Measurements from ENCODE around the gene AOPEP. TPM values are rescaled to one million over a fixed set of nuclear protein-coding genes. Genes with fewer than 3 reads are reported as not detected.

Gene AOPEP
- total and polyA plus RNA-seq, 9 of the 15 experiments (the other 6 are each of a cell fraction or from before 2014, with no cell fraction given), result 4.5 to 19.3 (median 13.5) TPM

DNA sequence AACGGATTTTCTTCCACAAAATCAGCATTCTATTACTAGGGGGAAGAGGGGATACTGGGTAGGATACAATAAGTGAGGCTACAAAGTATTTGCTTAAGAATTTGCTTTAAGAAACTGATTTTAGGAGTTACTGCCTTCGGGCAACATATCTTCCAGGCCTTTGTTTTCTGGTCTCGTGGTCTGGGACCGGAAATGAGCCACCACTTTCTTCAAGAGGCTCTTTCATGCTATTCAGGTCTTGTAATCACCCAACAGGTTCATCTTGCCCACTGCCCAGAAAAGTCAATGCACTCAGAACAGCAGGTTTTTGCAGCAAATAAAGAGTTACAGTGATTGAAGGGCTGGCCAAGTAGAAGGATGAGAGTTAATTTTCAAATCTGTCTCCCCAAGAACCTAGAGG, 6.6 kb upstream of the AOPEP start:
- ChIA-PET CTCF (ENCODE audit: low intra/inter-chr PET ratio) (no interaction called here), POLR2A (interaction anchor here (0.7 kb wide), 1 partner anchor 181 kb away, joined by 3 read pairs; no protein-coding TSS in a partner anchor)
- intact Hi-C loops (cut with micrococcal nuclease), result no loop called here
- Histone ChIP-seq H3K9me3 (replicated peaks; ENCODE audit: control insufficient read depth, insufficient read depth, low read depth, low read length) (peaks cover 7% of the 10 kb centered on the region), H3K4me2 (ENCODE audit: insufficient read depth, low read length) (no peak overlapping the region), H3K36me3 (ENCODE audit: control insufficient read depth, insufficient read depth, low read length) (no peaks in the 10 kb centered on the region), H3K79me2 (ENCODE audit: control insufficient read depth, insufficient read depth, low read length) (no peaks in the 10 kb centered on the region), H2AFZ (ENCODE audit: low read depth, low read length) (0 out of 2 replicates have a peak overlapping the region, but pooled peaks have one; percentile 19), H3K4me1 (replicated peaks in 1 of 2; ENCODE audit: control insufficient read depth in 2 of 2, insufficient read depth in 2 of 2, low read length in 2 of 2) (no peaks in the 10 kb centered on the region; a peak in 1 of 5 replicates), H3K9ac (ENCODE audit: insufficient read depth in 1 of 2, low read depth in 2 of 2, low read length in 2 of 2) (no peak overlapping the region), H3K9me1 (ENCODE audit: control insufficient read depth, insufficient read depth, low read length) (no peaks in the 10 kb centered on the region), H3K27me3 (ENCODE audit: control insufficient read depth in 2 of 2, insufficient read depth in 2 of 2, low read length in 2 of 2) (peaks cover 3 to 12% of the 10 kb centered on the region in 2 experiments; a peak in 2 of 5 replicates), H3K4me3 (no peak overlapping the region), H4K20me1 (replicated peaks; ENCODE audit: control insufficient read depth, insufficient read depth, low read length) (no peaks in the 10 kb centered on the region), H3K27ac (ENCODE audit: extremely low read depth, low read depth, low read length) (no peak overlapping the region)
- DNase-seq (ENCODE audit: extremely low read depth in 1 of 4, low spot score in 3 of 4), result no peak
- TF ChIP-seq, protein P1, sequence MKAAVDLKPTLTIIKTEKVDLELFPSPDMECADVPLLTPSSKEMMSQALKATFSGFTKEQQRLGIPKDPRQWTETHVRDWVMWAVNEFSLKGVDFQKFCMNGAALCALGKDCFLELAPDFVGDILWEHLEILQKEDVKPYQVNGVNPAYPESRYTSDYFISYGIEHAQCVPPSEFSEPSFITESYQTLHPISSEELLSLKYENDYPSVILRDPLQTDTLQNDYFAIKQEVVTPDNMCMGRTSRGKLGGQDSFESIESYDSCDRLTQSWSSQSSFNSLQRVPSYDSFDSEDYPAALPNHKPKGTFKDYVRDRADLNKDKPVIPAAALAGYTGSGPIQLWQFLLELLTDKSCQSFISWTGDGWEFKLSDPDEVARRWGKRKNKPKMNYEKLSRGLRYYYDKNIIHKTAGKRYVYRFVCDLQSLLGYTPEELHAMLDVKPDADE (conservative IDR thresholded peaks at IDR 0.05; ENCODE audit: control insufficient read depth, low read depth, low read length), result no peak
- TF ChIP-seq ZNF347 (CRISPR knock-in tag; IDR thresholded peaks at IDR 0.05; ENCODE audit: low read depth) (no peak), ZNF507 (tag; conservative IDR thresholded peaks at IDR 0.05) (no peak)
- no peak for ATAC-seq
- WGBS (ENCODE audit: insufficient coverage, low coverage, missing lambda C conversion rate), result 41% methylated on average over 4 of the region's 4 CpGs
- no peak for FAIRE-seq
- no TSS peak for BruUV-seq (replicated peaks)
- in situ Hi-C loops (cut with MboI), result no loop called here

All from K562 (cell line).